ENCODE measurements around the gene KSR1. TPM values are rescaled to one million over a fixed set of nuclear protein-coding genes. Genes with fewer than 3 reads are reported as not detected.

The KSR1 gene
- total and polyA plus RNA-seq, 9 of the 15 experiments (the other 6 are each of a cell fraction or from before 2014, with no cell fraction given), result 1.4 to 51.7 (median 18.4) TPM

DNA sequence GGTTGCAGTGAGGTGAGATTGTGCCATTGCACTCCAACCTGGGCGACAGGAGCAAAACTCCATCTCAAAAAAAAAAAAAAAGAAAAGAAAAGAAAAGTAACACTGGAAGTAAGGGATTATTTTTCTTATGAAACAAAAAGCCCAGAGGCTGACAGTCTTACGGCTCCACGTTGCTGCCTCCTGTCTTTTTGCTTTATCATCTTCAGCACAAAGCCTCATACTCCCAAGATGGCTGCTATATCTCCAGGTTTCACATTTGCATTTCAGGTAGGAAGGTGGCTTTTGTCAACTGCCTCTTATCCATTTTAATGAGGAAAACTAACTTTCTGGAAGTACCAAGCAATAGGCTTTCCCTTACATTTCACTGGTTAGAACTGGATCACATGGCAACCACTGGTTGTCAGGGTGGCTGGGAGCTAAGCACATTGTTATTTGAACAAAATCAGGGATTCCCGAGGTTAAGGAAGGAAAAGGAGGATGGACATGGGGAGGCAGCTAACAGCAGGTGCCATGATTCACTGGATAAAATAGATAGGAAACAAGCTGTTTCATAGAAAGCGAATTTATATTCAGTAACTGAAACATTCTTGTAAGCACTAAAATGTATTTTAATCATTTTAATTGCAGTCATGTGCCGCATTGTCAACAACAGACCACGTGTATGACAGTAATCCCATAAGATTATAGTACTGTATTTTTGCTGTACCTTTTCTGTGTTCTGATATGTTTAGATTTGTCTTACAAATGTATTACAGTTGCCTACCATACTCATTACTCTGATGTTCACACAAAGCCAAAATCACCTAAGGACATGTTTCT lies 58.6 kb downstream of the KSR1 start (continued):
- no peak for TF ChIP-seq CBX8 (IDR thresholded peaks at IDR 0.05; ENCODE audit: borderline replicate concordance, extremely low read depth, low read depth, low read length, poor library complexity, severe bottlenecking)
- no peak for TF ChIP-seq SUPT5H (IDR thresholded peaks at IDR 0.05)
- no peak for TF ChIP-seq GTF2A2 (tag; IDR thresholded peaks at IDR 0.05)
- peak; percentile 65 for TF ChIP-seq C11orf30 (IDR thresholded peaks at IDR 0.05; ENCODE audit: low read depth)
- TF ChIP-seq YY1 (IDR thresholded peaks at IDR 0.05; ENCODE audit: borderline replicate concordance in 1 of 3, control insufficient read depth in 1 of 3, extremely low read depth in 1 of 3, insufficient read depth in 3 of 3, insufficient read length in 1 of 3, insufficient replicate concordance in 2 of 3, low read depth in 1 of 3, low read length in 2 of 3), result peak in 2 of 3 experiments; percentile 26 to 84
- TF ChIP-seq ZNF263 (CRISPR knock-in tag; IDR thresholded peaks at IDR 0.05; ENCODE audit: borderline replicate concordance), result no peak
- TF ChIP-seq, protein P1, sequence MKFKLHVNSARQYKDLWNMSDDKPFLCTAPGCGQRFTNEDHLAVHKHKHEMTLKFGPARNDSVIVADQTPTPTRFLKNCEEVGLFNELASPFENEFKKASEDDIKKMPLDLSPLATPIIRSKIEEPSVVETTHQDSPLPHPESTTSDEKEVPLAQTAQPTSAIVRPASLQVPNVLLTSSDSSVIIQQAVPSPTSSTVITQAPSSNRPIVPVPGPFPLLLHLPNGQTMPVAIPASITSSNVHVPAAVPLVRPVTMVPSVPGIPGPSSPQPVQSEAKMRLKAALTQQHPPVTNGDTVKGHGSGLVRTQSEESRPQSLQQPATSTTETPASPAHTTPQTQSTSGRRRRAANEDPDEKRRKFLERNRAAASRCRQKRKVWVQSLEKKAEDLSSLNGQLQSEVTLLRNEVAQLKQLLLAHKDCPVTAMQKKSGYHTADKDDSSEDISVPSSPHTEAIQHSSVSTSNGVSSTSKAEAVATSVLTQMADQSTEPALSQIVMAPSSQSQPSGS (CRISPR knock-in tag; IDR thresholded peaks at IDR 0.05), result no peak
- TF ChIP-seq FOXA3 (CRISPR knock-in tag; conservative IDR thresholded peaks at IDR 0.05 in 1 of 2, IDR thresholded peaks at IDR 0.05 in 1 of 2), result no peak
- no peak for TF ChIP-seq ZNF551 (CRISPR knock-in tag; IDR thresholded peaks at IDR 0.05)
- no peak for TF ChIP-seq NELFE (IDR thresholded peaks at IDR 0.05; ENCODE audit: insufficient read depth, insufficient read length)
- no peak for TF ChIP-seq HMGN3 (IDR thresholded peaks at IDR 0.05; ENCODE audit: borderline replicate concordance, extremely low read depth, insufficient read length, low read depth, low read length)
- TF ChIP-seq GABPB1 (CRISPR knock-in tag; IDR thresholded peaks at IDR 0.05), result no peak
